ENCODE measurements around the gene PC.

Gene PC

GRCh38 chr11:66912911-66913310 is 45.3 kb downstream of the PC start:
- no peak for DNase-seq (ENCODE audit: low read depth in 3 of 3)

DNA sequence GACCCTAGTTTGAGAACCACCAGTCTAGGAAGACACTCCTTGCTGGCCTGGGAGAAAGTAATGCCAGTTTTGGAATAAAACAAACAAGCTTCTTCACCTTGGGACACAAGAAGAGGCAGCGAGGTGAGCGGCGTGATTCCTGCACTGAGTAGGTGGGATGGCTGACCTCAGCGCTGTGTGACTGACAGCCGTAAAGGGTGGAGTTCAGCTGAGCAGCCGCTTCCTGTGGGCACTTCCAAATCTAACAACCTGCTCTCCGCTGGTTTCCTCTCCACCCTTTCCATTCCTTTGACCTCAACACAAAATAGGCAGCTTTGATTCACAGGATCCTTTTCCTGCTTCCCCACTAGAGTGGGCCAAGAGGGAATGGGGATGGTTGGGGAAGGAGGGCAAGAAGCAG is 45.8 kb downstream of the PC start:
- no peak for DNase-seq (ENCODE audit: low read depth in 3 of 3)

- DNase-seq (ENCODE audit: low read depth in 3 of 3): no peak
These were observed 47.5 kb downstream of the PC start for GRCh38 chr11:66910669-66911068.

- DNase-seq (ENCODE audit: low read depth in 3 of 3): no peak
These were observed 48.2 kb downstream of the PC start for GRCh38 chr11:66910016-66910415.

DNA sequence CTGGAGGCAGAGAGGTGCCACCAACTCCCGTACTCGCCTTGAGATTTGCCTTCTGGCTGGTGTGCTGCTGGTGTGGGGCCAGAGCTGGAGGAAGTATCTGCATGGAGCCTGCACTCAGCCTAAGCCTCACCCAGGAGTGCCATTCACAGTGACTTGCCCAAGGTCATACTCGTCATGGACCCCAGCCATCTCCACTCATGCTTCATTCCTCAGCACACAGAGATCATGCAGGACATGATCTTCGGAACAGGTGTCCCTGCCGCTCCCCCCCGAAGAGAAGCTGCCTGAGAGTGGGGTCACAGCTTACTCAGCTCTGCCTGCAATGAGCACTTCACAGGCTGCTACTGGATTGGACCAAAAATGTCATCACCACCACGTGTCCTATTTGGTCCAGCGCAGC is 49.0 kb downstream of the PC start:
- DNase-seq (ENCODE audit: low read depth in 3 of 3): no peak

GRCh38 chr11:66907751-66908630 is 50.2 kb downstream of the PC start:
- no peak for DNase-seq (ENCODE audit: low read depth in 3 of 3)

DNA sequence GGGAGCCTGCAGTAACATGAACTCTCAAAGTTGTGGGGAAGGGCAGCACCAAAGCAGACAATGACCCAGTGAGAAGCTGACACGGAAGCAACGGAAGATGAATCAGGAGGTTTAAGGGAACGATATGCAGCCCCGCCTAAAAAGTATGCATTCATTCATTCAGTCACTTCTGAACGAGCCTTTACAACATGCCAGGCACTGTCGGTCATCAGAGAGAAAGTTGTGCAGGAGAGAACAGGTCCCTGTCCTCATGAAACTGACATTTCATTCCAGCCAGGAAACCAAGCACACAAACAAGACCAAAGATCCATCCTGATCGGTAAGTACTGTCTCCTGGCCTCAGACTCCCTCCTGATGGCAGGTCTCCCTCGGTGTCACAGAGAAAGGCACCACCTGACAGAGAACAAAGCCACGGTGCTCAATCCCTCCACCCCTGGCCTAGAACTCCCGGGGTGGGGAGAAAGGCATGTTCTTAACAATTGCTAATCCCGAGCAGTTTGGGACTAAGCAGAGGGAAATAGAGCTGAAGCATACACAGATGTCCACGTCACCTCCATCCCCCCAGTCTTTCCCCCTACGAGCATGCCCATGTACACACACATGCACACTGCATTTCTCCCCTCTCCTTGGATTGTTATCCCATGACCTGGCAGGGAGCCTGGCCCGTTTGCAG is 52.0 kb downstream of the PC start:
- DNase-seq (ENCODE audit: low read depth in 3 of 3): no peak

- DNase-seq (ENCODE audit: low read depth in 3 of 3): no peak
These were observed 52.6 kb downstream of the PC start for GRCh38 chr11:66905631-66906030.

- no peak for DNase-seq (ENCODE audit: low read depth in 3 of 3)
These were observed 53.1 kb downstream of the PC start for GRCh38 chr11:66904981-66905521.

- DNase-seq (ENCODE audit: low read depth in 3 of 3): no peak
These were observed 53.6 kb downstream of the PC start for GRCh38 chr11:66904561-66904960.

- DNase-seq (ENCODE audit: low read depth in 3 of 3): no peak
These were observed 54.1 kb downstream of the PC start for GRCh38 chr11:66904055-66904454.

DNA sequence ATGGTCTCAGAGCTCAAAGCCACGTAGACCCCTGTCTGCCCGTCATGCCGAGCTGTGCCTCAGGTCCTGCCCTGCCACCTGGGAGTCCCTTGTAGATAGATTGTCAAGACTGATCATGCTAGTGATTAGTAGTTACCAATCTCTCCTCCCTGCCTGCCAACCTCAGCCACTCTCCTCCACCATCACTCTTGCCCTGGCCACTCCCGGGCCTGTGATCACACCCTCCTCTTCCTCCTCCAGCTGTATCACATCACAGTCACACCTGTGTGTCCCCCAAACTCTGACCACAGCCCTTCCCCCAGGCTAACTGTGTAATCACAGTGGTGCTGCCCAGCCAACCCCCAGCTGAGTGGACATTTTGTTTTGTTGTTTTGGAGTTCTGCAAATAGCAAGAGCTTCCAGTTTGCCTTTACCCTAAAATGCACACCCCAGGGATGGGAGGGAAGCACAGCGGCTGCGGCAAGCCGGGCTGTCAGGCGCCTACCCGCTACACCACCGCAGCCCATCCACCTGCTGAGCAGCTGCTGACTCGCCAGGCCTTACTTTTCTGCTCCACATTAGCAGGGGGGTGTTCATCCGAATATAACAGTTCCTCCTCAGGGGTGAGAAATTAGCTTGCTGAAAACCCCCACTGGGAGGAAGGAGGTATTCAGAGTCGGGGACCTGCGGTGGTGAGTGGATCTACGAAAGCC is 55.6 kb downstream of the PC start:
- no peak for DNase-seq (ENCODE audit: low read depth in 3 of 3)

GRCh38 chr11:66901964-66902390 is 56.2 kb downstream of the PC start:
- DNase-seq (ENCODE audit: low read depth in 3 of 3): no peak

DNA sequence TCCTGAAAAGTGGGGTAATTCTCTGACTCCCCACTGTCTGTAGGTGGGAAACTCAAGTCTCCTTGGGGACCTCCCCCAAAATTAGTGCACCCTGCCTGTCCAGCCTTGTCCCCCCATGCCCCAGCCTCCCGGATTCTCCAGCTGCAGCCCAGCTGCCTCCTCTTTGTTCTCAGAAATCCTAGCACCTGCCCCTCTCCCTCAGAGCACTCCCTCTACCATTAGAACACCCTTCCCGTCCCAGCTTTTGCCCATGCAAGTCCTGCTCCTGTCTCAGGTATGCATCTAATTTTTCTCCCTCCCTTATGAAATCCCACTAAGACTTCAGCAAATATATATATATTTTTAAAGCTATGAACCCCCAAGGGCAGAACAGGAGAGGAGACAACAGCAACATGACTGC is 64.0 kb downstream of the PC start:
- no peak for DNase-seq (ENCODE audit: low read depth in 3 of 3)

DNA sequence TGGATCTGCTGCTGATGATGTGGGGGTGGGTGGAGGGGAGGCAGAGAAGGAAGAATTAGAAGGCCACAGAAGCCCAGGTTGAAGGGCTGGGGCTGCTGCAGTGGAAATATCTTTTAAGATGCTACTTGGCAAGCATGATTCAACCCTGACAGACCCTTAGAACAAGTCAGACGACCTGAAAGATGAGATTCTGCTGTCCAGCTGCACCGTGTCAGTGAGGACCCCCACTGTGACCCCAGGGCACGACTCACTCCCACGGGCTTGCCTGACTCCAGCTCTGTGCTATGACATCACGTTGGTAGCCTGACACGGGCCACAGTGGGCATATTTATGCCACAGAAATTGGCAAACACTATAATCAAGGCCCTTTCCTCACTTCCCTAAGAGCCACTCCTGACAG is 65.3 kb downstream of the PC start:
- no peak for DNase-seq (ENCODE audit: low read depth in 3 of 3)

- DNase-seq (ENCODE audit: low read depth in 3 of 3): peak; percentile 45 to 68 (median 62)
These were observed 66.1 kb downstream of the PC start for GRCh38 chr11:66891851-66892660.

- no peak for DNase-seq (ENCODE audit: low read depth in 3 of 3)
These were observed 68.2 kb downstream of the PC start for GRCh38 chr11:66889960-66890359.

GRCh38 chr11:66888282-66888681 is 69.9 kb downstream of the PC start:
- DNase-seq (ENCODE audit: low read depth in 3 of 3): no peak

DNA sequence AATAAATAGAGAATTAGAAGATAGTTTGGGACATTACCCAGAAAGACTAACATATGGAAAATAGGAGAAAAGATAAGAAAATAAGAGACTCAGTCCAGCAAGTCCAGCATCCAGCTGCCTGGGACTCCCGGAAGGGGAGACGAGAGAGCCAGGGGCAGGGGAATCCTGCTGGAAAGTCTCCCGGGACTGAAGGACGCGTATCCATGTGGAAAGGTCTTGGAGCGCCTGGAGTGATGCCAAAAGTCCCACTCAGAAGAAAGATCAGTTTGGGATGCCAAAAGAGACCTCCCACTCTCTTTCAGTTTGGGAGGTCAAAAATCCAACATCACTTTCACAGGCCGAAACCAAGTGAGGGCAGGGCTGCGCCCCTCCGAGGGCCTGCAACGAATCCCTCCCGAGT is 70.7 kb downstream of the PC start:
- no peak for DNase-seq (ENCODE audit: low read depth in 3 of 3)

GRCh38 chr11:66886671-66887221 is 71.4 kb downstream of the PC start:
- DNase-seq (ENCODE audit: low read depth in 3 of 3): no peak

GRCh38 chr11:66885950-66886440 is 72.2 kb downstream of the PC start:
- no peak for DNase-seq (ENCODE audit: low read depth in 3 of 3)
